A673 (cell line): ENCODE data around the gene PALLD. TPM values are rescaled to one million over a fixed set of nuclear protein-coding genes. Genes with fewer than 3 reads are reported as not detected.

Experiments
- BruUV-seq: library from RNA; stranded (reverse); fragments of 400-500 nt; replicated peaks from 2 replicates; lab custom pipeline; 2021; lab: Mats Ljungman, UMichigan
- CTCF ChIA-PET: fragments of 300-600 bp; sonication (Branson Sonifier 250); formaldehyde crosslinking; loops from one replicate; lab custom pipeline; 2022; ENCODE audit warnings: antibody characterized with exemption; lab: Charles Lee
- POLR2A ChIA-PET: fragments of 300-600 bp; sonication (Branson Sonifier 250); formaldehyde crosslinking; loops from one replicate; lab custom pipeline; 2022; ENCODE audit warnings: antibody characterized with exemption; ENCODE audit not compliant: low non-redundant PET; lab: Charles Lee
- DNase-seq: peaks from one replicate; pipeline ENCODE4 v3.0.0-alpha.2; 2015; ENCODE audit warnings: low spot score
- H3K27ac ChIP-seq: fragments of 200-600 bp; sonication (generic); 2 replicates; pipeline ENCODE4 v1.5.1; 2016; ENCODE audit warnings: mixed run types, low read depth, mild to moderate bottlenecking, mixed read lengths, antibody characterized with exemption, low read length; ENCODE audit not compliant: poor library complexity, severe bottlenecking
- H3K27me3 ChIP-seq: fragments of 200-600 bp; sonication (generic); replicated peaks from 2 replicates; pipeline ENCODE4 v1.6.1; 2017; ENCODE audit warnings: mixed run types, low read depth, mild to moderate bottlenecking, mixed read lengths, antibody characterized with exemption, low read length; ENCODE audit not compliant: insufficient read depth, poor library complexity
- H3K36me3 ChIP-seq: fragments of 200-600 bp; sonication (generic); 2 replicates; pipeline ENCODE4 v1.6.1; 2016; ENCODE audit warnings: mixed run types, mild to moderate bottlenecking, mixed read lengths, antibody characterized with exemption, low read length; ENCODE audit not compliant: insufficient read depth, poor library complexity, severe bottlenecking
- H3K4me1 ChIP-seq: fragments of 200-600 bp; sonication (generic); 2 replicates; pipeline ENCODE4 v1.6.1; 2017; ENCODE audit warnings: mixed run types, mild to moderate bottlenecking, mixed read lengths, antibody characterized with exemption, low read length; ENCODE audit not compliant: insufficient read depth, poor library complexity, severe bottlenecking
- H3K4me3 ChIP-seq: fragments of 200-600 bp; sonication (generic); 2 replicates; pipeline ENCODE4 v1.5.1; 2016; ENCODE audit warnings: low read depth, mixed run types, mild to moderate bottlenecking, mixed read lengths, low read length; ENCODE audit not compliant: poor library complexity, severe bottlenecking
- H3K9me3 ChIP-seq: fragments of 200-600 bp; sonication (generic); 2 replicates; pipeline ENCODE4 v1.6.1; 2016; ENCODE audit warnings: mixed run types, low read depth, mild to moderate bottlenecking, mixed read lengths, antibody characterized with exemption, low read length; ENCODE audit not compliant: poor library complexity, severe bottlenecking
- EZH2 ChIP-seq: fragments of 200-600 bp; sonication (generic); IDR thresholded peaks from 2 replicates; pipeline ENCODE4 v1.6.1; 2017; ENCODE audit warnings: borderline replicate concordance, low read depth, mild to moderate bottlenecking, mixed read lengths, antibody characterized with exemption, low read length; ENCODE audit not compliant: poor library complexity, severe bottlenecking
- intact Hi-C: fragments of 100-400 bp; cut with micrococcal nuclease; formaldehyde crosslinking; loops from one replicate; pipeline ENCODE4 v1.10.0; 2022; ENCODE audit not compliant: unreplicated experiment
- total RNA-seq: library from RNA; stranded (reverse); gene quantifications from 2 replicates; pipeline ENCODE4 v1.2.3, GENCODE V29; 2021
- TF ChIP-seq, protein P1 (sequence below): fragments of 300-800, 200-600 bp; sonication (generic); conservative IDR thresholded peaks from 2 replicates; pipeline ENCODE4 v1.5.1; 2017; ENCODE audit warnings: low read depth, mild to moderate bottlenecking, antibody characterized with exemption, low read length, moderate library complexity, mixed read lengths

The PALLD gene
- total RNA-seq, 1 experiment from 2014 or later: 44.1 TPM

DNA sequence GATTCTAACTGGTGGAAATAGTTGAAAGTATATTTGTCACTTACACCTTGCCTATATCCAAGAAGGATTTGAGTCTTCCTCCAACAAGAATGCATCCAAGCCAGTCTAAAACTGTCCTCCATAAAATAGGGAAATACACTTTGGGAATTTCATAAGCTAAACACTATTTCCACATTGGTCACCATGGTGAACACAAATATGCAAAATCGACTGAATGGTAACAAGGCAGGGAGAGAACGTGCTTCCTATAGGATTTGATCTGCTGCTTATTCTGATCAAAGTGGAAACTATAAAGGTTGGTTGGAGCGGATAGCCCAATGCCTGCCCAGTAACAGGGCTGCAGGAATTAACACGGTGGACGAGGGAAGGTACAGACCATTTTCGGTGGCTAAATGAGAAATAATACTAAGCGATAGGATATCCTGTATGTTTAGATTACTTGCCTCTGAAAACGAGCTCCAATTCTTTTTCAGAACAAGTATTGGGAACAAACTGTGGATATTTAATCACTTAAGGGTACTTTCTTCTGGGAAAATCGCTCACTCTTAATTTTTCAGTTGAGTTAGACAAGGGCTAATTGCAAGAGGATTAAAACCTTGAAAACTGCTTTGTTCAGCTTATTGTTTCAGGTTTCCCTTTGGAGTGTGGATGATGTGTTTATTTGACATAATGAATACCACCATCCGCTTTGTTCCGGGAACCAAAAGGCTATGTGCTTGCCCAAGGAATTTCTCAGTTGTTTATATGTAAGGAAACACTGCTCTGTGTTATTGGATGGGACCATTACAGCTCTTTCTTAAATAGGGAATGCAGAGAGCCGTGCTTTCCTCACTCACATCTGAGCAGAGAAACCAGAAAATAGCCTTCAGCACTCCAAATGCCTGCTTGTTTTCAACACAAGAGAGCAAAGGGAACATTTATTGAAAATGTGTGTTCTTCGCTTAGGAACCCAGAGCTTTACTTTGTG is 318.8 kb downstream of the PALLD start:
- no peaks in the 10 kb centered on the region for H3K27me3 ChIP-seq
- no peak for TF ChIP-seq EZH2
- TF ChIP-seq, protein P1, sequence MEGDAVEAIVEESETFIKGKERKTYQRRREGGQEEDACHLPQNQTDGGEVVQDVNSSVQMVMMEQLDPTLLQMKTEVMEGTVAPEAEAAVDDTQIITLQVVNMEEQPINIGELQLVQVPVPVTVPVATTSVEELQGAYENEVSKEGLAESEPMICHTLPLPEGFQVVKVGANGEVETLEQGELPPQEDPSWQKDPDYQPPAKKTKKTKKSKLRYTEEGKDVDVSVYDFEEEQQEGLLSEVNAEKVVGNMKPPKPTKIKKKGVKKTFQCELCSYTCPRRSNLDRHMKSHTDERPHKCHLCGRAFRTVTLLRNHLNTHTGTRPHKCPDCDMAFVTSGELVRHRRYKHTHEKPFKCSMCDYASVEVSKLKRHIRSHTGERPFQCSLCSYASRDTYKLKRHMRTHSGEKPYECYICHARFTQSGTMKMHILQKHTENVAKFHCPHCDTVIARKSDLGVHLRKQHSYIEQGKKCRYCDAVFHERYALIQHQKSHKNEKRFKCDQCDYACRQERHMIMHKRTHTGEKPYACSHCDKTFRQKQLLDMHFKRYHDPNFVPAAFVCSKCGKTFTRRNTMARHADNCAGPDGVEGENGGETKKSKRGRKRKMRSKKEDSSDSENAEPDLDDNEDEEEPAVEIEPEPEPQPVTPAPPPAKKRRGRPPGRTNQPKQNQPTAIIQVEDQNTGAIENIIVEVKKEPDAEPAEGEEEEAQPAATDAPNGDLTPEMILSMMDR: no peak
- ChIA-PET POLR2A (no interaction called here), CTCF (no interaction called here)
- BruUV-seq: no TSS peak
- H3K36me3 ChIP-seq: no peaks in the 10 kb centered on the region
- H3K4me1 ChIP-seq: peaks cover 35% of the 10 kb centered on the region
- no peak overlapping the region for H3K27ac ChIP-seq
- H3K9me3 ChIP-seq: no peaks in the 10 kb centered on the region
- intact Hi-C loops: no loop called here
- no peak overlapping the region for H3K4me3 ChIP-seq
- no peak for DNase-seq

GRCh38 chr4:168817370-168817769 is 320.5 kb downstream of the PALLD start:
- H3K27ac ChIP-seq: no peak overlapping the region
- no TSS peak for BruUV-seq
- intact Hi-C loops: no loop called here

DNA sequence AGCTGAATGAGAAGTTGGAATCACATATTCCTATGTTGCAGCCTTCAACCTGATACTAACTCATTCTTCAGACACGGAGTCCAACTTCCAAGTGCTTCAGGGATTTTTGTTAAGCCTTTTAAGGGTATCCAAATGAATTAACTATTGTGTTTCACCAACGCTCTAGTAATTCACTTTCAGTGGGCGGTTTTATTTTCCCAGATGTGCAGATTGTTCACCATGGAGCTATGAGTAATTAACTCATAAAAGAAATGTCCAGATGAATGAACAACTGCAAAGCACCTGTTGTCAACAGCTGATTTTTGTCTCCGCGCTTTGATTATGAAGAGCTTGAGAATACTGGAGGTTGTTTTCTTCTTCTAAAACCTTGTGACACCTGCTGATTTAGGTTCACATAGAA is 325.6 kb downstream of the PALLD start:
- BruUV-seq: no TSS peak

More at GRCh38 chr4:168817370-168817769, 320.5 kb downstream of the PALLD start:
- Histone ChIP-seq H3K36me3 (no peaks in the 10 kb centered on the region), H3K9me3 (no peaks in the 10 kb centered on the region), H3K4me1 (peaks cover 34% of the 10 kb centered on the region), H3K4me3 (no peak overlapping the region), H3K27me3 (no peaks in the 10 kb centered on the region)
- no peak for DNase-seq
- POLR2A ChIA-PET: no interaction called here
- TF ChIP-seq, protein P1: no peak
- TF ChIP-seq EZH2: no peak
- CTCF ChIA-PET: no interaction called here

More for the DNA sequence above, 325.6 kb downstream of the PALLD start:
- Histone ChIP-seq H3K36me3 (no peaks in the 10 kb centered on the region), H3K4me3 (no peak overlapping the region), H3K4me1 (peaks cover 19% of the 10 kb centered on the region), H3K27me3 (no peaks in the 10 kb centered on the region), H3K9me3 (no peaks in the 10 kb centered on the region), H3K27ac (no peak overlapping the region)
- POLR2A ChIA-PET: no interaction called here
- TF ChIP-seq, protein P1: no peak
- no peak for TF ChIP-seq EZH2
- CTCF ChIA-PET: no interaction called here
- intact Hi-C loops: no loop called here
- no peak for DNase-seq
